NCI-H1092 treated with DMSO at 0.1 percent for 48 hours (cell line): ENCODE measurements around the gene SRCAP.
"Not testable (repeated sequence)": the region's sequence is repeated elsewhere in the genome, so short reads cannot be mapped to it uniquely, and the experiment has no call there.

Experiments used
- DNase-seq: peaks from one replicate; lab custom pipeline; 2025; lab: John Stamatoyannopoulos, UW

Gene SRCAP

GRCh38 chr16:30699615-30700099, 686 bp downstream of the SRCAP start:
- no peak for DNase-seq

GRCh38 chr16:30700491-30700890, 1.5 kb downstream of the SRCAP start:
- DNase-seq, result no peak

DNA sequence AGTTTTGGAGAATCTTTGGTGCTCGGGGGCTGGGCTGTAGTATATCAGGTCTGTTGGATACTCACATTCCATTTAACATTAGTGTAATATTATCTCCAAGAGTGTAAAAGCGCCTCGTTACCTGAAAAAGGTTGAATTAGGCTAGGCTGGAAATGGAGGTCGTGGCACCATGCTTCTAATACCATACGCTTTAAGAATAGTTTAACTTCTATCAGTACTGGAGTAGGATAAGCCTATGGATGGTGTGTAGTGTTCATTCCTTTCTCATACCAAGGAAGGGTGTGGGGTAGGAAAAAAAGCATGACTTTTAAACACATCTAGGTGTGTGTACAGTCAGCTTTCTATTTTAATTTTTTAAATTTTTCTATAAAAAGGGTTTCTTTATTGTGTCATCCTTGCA, 2.0 kb downstream of the SRCAP start:
- no peak for DNase-seq

- DNase-seq, result not testable (repeated sequence)
Observed at GRCh38 chr16:30703071-30703470, 4.1 kb downstream of the SRCAP start.

- no peak for DNase-seq
Observed at GRCh38 chr16:30703971-30704370, 5.0 kb downstream of the SRCAP start.

DNA sequence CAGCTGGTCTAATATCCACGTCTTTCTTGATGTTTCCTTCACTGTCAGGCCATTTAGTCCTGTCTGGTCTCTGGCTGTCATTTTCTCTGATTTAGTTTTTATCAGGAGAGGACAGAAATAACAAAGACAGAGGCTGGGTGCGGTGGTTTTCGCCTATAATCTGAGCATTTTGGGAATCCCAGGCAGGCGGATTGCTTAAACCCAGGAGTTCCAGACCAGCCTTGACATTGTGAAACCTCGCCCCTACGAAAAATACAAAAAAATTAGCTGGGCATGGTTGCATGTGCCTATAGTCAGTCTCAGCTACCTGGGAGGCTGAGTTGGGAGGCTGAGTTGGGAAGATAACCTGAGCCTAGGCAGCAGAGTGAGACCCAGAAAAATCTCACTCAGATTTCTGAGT, 7.1 kb downstream of the SRCAP start:
- DNase-seq, result no peak

DNA sequence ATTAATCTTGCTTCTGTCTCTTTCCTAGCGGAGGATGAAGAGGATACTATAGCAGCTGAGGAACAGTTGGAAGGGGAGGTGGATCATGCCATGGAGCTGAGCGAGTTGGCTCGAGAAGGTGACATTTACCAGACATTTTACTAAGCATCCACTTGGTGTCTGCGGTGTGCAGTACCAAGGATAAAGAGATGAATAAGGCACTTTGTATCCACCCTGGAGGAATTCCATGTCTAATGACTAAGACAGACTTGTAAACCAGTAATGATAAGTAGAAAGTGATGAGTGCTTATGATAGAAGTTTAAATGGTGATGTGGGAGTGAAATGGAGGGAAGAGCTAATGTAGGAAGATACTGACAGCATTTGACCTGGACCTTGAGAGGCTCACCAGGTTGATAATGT, 12.0 kb downstream of the SRCAP start:
- no peak for DNase-seq

GRCh38 chr16:30711712-30712111, 12.7 kb downstream of the SRCAP start:
- DNase-seq, result no peak

DNA sequence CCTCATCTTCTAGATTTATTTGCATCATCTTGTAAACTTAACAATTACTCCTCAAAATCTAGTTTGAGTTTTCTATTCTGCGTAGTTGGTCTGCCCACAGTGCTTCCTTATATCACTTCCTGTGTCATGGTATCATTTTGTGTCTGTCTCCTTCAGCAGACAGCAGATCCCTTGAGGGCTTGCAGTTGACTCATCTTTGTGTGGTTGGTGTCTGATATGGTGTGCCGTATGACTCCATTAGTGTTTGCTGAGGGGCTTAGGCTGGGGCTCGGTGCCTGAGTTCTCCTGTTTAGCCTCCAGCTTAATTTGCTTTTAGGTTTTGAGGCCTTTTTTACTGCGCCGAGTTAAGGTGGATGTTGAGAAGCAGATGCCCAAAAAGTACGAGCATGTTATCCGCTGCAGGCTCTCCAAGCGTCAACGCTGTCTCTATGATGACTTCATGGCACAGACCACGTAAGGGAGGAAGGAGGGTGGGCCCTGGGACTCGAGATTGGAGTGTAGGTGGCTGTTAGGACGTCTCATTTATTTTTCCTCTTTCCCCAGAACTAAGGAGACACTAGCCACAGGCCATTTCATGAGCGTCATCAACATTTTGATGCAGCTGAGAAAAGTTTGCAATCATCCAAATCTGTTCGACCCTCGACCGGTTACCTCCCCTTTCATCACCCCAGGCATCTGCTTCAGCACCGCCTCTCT, 16.9 kb downstream of the SRCAP start:
- DNase-seq, result no peak

DNA sequence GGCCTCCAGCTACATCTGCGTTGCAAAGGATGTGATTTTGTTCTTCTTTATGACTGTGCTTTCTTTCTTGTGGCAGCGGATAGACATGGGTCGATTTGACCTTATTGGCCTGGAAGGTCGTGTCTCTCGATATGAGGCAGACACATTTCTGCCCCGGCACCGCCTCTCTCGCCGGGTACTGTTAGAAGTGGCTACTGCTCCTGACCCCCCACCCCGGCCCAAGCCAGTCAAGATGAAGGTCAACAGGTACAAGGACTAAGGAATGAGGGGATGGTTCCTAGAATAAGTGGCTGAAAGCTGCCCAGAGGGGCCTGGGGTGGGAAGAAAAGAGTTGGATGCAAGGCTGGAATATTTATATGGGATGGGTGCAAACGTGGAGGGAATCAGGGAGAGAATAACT, 21.1 kb downstream of the SRCAP start:
- DNase-seq, result no peak

- no peak for DNase-seq
Observed at GRCh38 chr16:30720694-30721093, 21.7 kb downstream of the SRCAP start.

GRCh38 chr16:30721167-30721566, 22.2 kb downstream of the SRCAP start:
- DNase-seq, result no peak

- DNase-seq, result no peak
Observed at GRCh38 chr16:30721606-30722005, 22.6 kb downstream of the SRCAP start.

DNA sequence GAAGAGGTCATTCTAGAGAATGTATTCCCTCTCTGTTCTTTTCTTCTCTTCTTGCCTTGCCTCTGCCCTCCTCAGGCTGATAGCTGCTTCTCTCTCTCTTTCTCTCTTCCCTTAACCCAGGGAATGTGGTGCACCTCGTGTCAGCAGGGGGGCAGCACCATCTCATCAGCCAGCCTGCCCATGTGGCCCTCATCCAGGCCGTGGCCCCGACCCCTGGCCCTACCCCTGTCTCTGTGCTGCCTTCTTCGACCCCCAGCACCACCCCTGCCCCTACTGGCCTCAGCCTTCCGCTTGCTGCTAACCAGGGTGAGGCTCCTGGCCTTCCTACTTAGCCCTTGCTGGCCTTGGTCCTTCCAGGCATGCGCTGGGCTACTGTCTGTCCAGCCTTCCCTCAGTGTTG, 23.5 kb downstream of the SRCAP start:
- DNase-seq, result no peak

GRCh38 chr16:30722916-30723315, 23.9 kb downstream of the SRCAP start:
- no peak for DNase-seq

- no peak for DNase-seq
Observed at GRCh38 chr16:30723725-30724355, 24.9 kb downstream of the SRCAP start.

- DNase-seq, result no peak
Observed at GRCh38 chr16:30724641-30725417, 25.9 kb downstream of the SRCAP start.

GRCh38 chr16:30725418-30725792, 26.4 kb downstream of the SRCAP start:
- no peak for DNase-seq

GRCh38 chr16:30728321-30728720, 29.4 kb downstream of the SRCAP start:
- DNase-seq, result no peak

GRCh38 chr16:30728899-30729672, 30.1 kb downstream of the SRCAP start:
- no peak for DNase-seq

DNA sequence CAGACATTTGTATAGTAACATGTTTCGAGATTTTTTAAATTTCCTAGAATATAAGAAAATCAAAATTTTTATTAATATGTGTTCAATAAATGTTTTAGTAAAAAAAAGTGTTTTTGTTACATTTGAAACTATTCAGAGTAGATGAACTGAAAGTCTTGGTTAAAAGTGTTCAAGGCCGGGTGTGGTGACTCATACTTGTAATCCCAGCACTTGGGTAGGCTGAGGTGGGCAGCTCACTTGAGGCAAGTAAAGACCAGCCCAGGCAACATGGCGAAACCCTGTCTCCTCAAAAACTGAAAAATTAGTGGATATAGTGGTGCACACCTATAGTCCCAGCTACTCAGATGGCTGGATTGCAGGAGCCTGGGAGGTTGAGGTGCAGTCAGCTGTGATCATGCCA, 32.4 kb downstream of the SRCAP start:
- no peak for DNase-seq
